NCI-H1694 treated with DMSO at 0.1 percent for 48 hours (cell line): ENCODE results near the gene ABCF2.

Experiments
- DNase-seq: peaks from one replicate; lab custom pipeline; 2025; lab: John Stamatoyannopoulos, UW

The ABCF2 gene

GRCh38 chr7:151226875-151227782, at the start of gene ABCF2:
Gene ABCF2 (minus strand): TSS chr7:151227205. CDS start chr7:151226458, 747 bp downstream.
- DNase-seq, result peak; percentile 96

GRCh38 chr7:151275813-151276577, 49.0 kb upstream of the ABCF2 start:
- no peak for DNase-seq

DNA sequence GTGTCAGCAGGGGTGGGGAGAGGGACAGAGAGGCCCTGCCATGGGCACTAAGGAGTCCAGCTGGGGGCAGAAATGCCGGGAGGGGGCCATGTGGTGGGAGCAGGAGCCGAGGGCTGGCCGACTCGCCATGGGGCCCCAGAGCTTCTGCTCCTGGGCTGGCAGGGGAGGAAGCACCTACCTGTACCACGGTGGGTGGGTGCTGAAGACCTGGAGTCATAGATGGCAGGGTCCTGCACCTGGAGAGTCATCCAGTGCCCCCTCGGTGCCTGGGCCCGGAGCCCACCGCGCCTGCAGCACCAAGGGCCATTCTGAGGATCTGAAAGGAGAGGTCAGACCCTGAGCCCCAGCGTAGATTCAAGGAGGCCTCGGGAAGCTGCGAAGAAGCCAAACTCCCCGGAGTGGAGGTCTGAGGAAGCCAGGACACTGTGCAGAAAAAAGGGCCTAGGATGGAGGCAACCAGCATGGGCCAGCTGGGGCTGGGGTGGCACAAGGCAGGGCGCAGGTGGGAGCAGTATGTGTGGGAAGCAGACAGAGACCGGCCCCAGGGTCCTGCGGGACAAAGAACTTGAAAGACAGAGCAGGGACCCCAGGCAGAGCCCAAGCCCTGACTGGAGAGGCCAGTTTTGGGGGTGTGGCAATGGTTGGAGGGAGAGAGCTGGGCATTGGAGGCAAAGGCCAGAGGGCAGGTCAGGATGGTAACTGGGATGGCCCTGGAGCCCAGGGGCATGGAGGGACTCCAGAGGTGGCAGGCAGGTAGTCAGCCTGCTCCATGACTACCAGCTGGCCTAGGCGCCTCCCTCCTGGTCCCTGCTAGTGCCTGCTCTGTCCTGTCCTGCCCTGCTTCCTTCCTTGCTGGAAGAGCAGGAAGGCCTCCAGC, 48.2 kb upstream of the ABCF2 start:
- DNase-seq, result no peak

DNA sequence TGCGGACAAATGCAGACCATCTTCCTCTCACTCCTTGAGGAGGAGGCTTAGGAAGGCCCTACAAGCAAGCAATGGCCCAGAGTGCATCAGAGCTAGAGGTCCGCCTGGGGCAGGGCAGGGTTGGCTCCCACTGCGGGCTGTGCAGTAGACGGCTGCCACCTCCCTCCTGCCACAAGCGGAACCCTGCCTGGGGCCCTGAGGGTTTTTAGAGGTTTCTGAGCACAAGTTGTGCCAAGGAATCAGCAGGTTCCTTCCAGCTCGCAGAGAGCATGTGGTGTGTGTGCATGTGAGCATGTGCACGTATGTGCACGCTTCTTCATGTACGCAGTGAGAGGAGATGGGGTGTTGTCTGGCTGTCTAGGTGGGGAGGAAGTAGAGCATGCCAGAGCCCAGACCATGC, 47.4 kb upstream of the ABCF2 start:
- no peak for DNase-seq

DNA sequence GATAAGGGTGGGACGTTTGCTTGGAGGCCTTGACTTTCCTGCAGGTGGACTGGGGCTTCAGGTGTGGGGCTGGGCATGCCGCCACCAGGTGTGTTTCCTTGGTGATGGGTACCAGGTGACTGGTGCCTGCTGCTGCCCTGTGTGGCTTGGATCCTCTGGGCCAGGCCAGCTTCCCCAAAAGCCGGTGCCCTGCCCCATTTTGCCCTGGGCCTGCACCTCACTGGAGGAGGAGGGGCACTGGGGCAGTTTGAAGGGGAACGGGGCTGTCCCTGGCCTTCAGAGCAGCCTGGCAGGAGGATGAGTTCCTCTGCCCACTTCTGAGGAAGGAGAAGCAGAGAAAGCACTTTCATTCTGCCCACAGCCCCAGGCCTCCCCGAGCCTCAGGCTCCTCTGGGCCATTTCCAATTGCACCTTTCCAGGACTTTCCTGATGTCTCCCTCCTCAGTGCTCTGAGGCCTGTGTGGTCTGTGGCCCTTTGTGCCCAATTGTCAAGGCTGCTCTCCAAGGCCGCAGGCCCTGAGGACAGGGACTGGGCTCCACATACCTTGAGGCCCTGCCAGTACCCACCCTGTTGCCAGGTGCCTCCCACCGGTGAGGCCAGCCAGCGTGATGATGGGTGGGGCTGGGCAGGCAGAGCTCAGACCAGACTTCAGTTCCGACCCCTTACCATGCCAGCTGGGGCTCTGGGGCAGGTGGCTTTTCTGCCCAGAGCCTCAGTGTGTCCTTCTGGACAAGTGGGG, 46.8 kb upstream of the ABCF2 start:
- no peak for DNase-seq

- DNase-seq, result no peak
Measured at GRCh38 chr7:151272877-151273276, 45.9 kb upstream of the ABCF2 start.

DNA sequence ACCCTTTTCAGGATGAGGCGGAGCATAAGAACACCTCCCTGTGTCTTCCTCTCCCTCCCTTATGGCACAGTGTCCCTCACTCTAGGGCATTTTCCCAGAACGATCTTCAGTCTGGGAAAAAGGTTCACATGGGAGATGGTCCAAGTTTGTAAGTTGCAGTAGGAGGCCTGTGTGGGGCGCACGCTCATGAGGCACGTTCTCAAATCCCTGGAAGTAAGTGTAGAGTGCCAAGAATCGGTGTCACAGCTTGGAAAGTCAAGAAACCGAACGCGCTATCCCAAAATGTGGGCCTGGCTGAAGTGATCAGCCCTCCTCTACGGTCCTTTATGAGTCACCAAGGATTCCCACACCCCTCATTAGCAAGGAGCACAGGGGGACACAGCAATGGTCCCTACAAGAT, 45.4 kb upstream of the ABCF2 start:
- no peak for DNase-seq

- no peak for DNase-seq
Measured at GRCh38 chr7:151271699-151272355, 44.8 kb upstream of the ABCF2 start.

- no peak for DNase-seq
Measured at GRCh38 chr7:151269511-151269910, 42.5 kb upstream of the ABCF2 start.

GRCh38 chr7:151265351-151265931, 38.4 kb upstream of the ABCF2 start:
- no peak for DNase-seq

GRCh38 chr7:151264615-151265014, 37.6 kb upstream of the ABCF2 start:
- DNase-seq, result no peak

DNA sequence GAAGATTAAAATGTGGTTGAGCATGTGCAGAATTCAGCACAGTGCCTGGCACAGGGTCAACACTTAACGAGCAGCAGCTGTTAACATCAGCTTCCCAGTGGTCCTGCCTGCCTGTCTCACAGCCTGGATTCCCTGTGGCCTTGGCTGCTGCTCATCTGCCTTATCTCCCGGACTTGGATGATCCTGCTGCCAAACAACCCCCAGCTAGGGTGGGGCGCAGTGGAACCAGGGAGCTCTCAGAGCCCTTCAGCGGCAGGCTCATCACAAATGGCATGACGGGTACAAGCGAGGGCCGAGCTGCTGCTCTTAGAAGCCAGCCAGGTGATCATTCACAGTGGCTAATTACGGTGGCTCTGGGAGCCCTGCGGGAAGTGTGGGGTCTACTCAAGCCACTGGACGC, 34.5 kb upstream of the ABCF2 start:
- DNase-seq, result no peak

GRCh38 chr7:151260883-151261282, 33.9 kb upstream of the ABCF2 start:
- DNase-seq, result no peak

- no peak for DNase-seq
Measured at GRCh38 chr7:151260471-151260870, 33.5 kb upstream of the ABCF2 start.

- DNase-seq, result no peak
Measured at GRCh38 chr7:151257990-151258389, 31.0 kb upstream of the ABCF2 start.

DNA sequence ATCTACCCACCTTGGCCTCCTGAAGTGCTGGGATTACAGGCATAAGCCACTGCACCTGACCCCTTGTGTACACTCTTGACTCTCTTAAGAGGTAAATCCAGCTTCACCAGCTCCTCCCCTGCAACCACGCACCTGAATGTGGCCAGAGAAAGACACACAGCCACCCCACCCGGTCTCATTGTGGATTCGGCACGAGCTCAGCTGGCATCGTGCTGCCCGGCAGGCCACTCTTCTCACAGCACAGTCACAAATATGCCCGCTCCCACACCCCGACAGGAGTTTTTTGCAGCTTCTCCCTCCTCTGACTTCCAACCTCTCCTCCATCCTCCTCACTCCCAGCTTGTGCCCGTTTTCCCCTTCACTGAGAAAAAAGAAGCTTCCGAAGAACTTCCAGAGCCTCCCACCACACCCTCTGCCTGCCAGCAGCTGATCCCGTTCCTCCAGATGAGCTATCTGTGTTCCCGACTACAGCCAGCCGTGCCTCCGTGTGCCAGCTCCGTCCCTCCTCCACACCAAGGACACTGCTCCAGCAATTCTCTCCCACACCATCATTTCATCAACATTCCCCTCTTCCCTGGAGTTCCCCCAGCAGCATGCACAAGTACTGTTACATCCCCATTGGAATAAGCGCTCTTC, 29.5 kb upstream of the ABCF2 start:
- no peak for DNase-seq

- no peak for DNase-seq
Measured at GRCh38 chr7:151255390-151255789, 28.4 kb upstream of the ABCF2 start.

DNA sequence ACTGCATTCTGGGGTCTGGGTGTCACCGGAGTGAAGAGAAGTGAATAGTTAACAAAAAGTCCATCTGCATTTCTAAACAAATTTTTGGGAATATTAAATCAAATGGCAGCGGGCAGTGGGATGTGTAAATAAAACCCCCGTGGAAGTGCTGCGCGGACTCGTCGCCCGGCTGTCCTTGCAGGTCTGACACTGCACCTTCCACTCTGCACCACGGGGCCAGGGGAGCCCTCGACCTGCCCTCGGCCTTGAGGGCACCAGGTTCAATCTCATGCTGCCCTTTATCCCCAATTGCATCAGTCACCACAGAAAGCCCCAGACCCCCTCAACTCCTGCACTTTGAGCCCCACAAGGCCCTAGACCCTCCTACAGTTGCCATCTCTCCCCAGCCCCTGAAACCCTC, 27.8 kb upstream of the ABCF2 start:
- no peak for DNase-seq

DNA sequence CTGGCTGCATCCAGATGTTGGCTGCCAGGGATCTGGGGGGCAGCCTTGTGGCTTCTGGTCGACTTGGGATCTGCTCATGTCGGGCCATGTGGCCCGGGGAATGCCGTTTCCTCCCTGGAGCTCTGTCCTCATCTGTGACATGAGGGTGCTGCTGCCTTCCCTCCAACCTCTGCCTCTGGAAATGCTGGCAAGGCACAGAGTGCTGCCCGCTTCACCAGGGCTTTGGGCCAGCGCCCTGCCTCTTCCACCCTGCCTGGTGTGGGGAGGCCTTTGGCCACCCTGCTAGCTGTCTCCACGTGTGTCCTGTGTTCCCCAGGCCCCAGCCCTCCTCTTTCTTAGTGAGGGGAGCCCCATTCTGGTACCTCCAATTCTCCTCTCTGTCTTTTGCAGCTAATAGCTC, 27.3 kb upstream of the ABCF2 start:
- DNase-seq, result no peak
